GM18508 (cell line): ENCODE measurements around the gene ASPRV1.

ENCODE experiments used
- ATAC-seq: cut with Tn5 transposase; IDR thresholded peaks from one replicate; pipeline ENCODE4 v1.9.1; 2021; ENCODE audit warnings: moderate number of reproducible peaks; ENCODE audit not compliant: insufficient read depth, unreplicated experiment

The ASPRV1 gene

GRCh38 chr2:69914950-69915945 is 46.2 kb downstream of the ASPRV1 start, which contains the start of gene MXD1:
TSS of gene MXD1 (plus strand) at chr2:69915109. CDS start at chr2:69915331, 222 bp downstream.
- ATAC-seq, result no peak

DNA sequence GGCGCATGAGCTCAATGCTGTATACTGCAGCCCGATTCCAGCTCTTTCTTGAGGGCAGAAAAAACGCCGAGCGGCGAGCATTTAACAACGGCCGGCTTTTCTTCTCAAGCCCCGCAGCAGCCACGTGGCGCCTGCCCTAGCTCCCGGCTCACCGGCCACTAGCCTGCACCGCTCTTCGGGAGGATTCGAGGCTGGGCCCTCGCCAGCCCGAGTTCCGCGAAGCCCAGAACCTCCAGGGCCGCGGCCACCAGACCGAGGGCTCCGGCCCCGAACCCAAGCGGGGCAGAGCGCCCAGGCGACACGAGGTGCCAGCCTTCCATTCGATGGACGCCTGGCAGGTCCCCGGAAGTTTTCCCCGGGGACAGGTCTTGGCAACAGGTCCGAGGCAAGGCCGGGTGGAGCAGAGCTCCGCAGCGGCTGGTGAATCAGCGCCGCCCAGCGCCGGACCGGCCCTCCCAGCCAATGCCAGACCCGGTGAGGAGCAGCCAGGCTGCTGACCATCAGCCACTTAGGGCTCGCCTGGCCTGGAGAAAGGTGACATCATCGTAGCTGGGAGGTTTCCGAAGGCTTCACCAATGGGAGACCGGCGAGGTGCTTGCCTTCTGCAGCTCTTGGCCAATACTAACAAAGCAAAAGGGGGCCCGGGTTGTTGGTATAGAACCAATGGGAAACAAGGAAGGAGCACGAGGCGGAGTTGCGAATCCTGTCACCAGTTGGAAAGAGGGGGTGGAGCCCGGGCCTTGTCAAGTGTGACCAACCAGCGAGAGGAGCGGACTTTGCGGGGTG is 47.1 kb downstream of the ASPRV1 start:
- peak; percentile 77 for ATAC-seq

GRCh38 chr2:69911985-69912563 is 49.4 kb downstream of the ASPRV1 start:
- ATAC-seq, result no peak
